GM12878 (cell line): ENCODE data around the gene WDFY4. TPM values are rescaled to one million over a fixed set of nuclear protein-coding genes. Genes with fewer than 3 reads are reported as not detected.

ENCODE experiments used
- ATAC-seq: fragments of 200-7000 bp; cut with Tn5 transposase; 3 replicates; pipeline ENCODE4 v1.9.1; 2020; ENCODE audit warnings: mild to moderate bottlenecking, moderate library complexity
- BruUV-seq: library from RNA; stranded (reverse); fragments of 400-500 nt; replicated peaks from 2 replicates; lab custom pipeline; 2021; lab: Mats Ljungman, UMichigan
- CTCF ChIA-PET: fragments of 300-600 bp; sonication (Branson Sonifier 250); formaldehyde crosslinking; extraction: SDS; loops from one replicate; lab custom pipeline; 2021; ENCODE audit warnings: inconsistent platforms; lab: Yijun Ruan, JAX
- POLR2A ChIA-PET: fragments of 350-600 bp; formaldehyde crosslinking; extraction: SDS; loops from one replicate; lab custom pipeline; 2021; ENCODE audit warnings: inconsistent platforms; lab: Charles Lee
- RAD21 ChIA-PET: fragments of 300-600 bp; sonication (Branson Sonifier 250); formaldehyde crosslinking; loops from one replicate; lab custom pipeline; 2023; ENCODE audit warnings: antibody characterized with exemption; ENCODE audit not compliant: unreplicated experiment; lab: Charles Lee
- SMC1A ChIA-PET: fragments of 300-600 bp; sonication (Branson Sonifier 250); formaldehyde crosslinking; loops from one replicate; lab custom pipeline; 2023; ENCODE audit not compliant: unreplicated experiment, uncharacterized antibody; lab: Charles Lee
- DNase-seq: peaks from one replicate; pipeline ENCODE4 v3.0.0-alpha.2; 2011; ENCODE audit warnings: low read depth, low spot score
- FAIRE-seq: peaks from 3 replicates; lab custom pipeline; 2011; peaks lifted over from hg19 to GRCh38; lab: Jason Lieb, UNC
- H2AFZ ChIP-seq: 2 replicates; pipeline ENCODE4 v1.6.0; 2011; ENCODE audit warnings: low read depth, low read length, control low read depth; ENCODE audit not compliant: control insufficient read depth
- H3K27ac ChIP-seq: 2 replicates; pipeline ENCODE4 v1.5.1; 2011; ENCODE audit warnings: control low read depth; ENCODE audit not compliant: control insufficient read depth, insufficient read depth
- H3K27me3 ChIP-seq, 2 experiments: replicated peaks in 1 of 2; 2 replicates each; pipeline versions ENCODE4 v1.6.0 to v1.6.1; 2011; ENCODE audit warnings: low read length in 1 of 2; ENCODE audit not compliant: control insufficient read depth in 2 of 2, insufficient read depth in 2 of 2
- H3K36me3 ChIP-seq, 2 experiments: 2 replicates each; pipeline ENCODE4 v1.5.1; 2011; ENCODE audit warnings: low read length in 1 of 2; ENCODE audit not compliant: control insufficient read depth in 2 of 2, insufficient read depth in 2 of 2
- H3K4me1 ChIP-seq: 2 replicates; pipeline ENCODE4 v1.6.1; 2011; ENCODE audit warnings: mild to moderate bottlenecking, low read length, moderate library complexity, mixed read lengths; ENCODE audit not compliant: control insufficient read depth, insufficient read depth
- H3K4me2 ChIP-seq: 2 replicates; pipeline ENCODE4 v1.6.0; 2011; ENCODE audit warnings: control low read depth; ENCODE audit not compliant: control insufficient read depth, insufficient read depth
- H3K4me3 ChIP-seq: fragments of 200-600 bp; sonication (generic); 2 replicates; pipeline ENCODE4 v1.5.1; 2016
- H3K79me2 ChIP-seq: 2 replicates; pipeline ENCODE4 v1.6.0; 2011; ENCODE audit warnings: low read length; ENCODE audit not compliant: control insufficient read depth, insufficient read depth
- H3K9ac ChIP-seq: 2 replicates; pipeline ENCODE4 v1.8.0; 2011; ENCODE audit warnings: low read length, control low read depth, mixed read lengths; ENCODE audit not compliant: control insufficient read depth, insufficient read depth
- H3K9me3 ChIP-seq: replicated peaks from 3 replicates; pipeline ENCODE4 v1.5.1; 2011; ENCODE audit warnings: mild to moderate bottlenecking, low read length; ENCODE audit not compliant: control insufficient read depth, insufficient read depth
- H4K20me1 ChIP-seq: 2 replicates; pipeline ENCODE4 v1.6.0; 2011; ENCODE audit not compliant: control insufficient read depth, insufficient read depth
- ATF7 ChIP-seq: fragments of 450-650 bp; IDR thresholded peaks from 2 replicates; pipeline ENCODE4 v1.6.1; 2016; ENCODE audit warnings: low read depth, mild to moderate bottlenecking
- BCL3 ChIP-seq: IDR thresholded peaks from 2 replicates; pipeline ENCODE4 v1.6.1; 2011; ENCODE audit warnings: borderline replicate concordance, low read depth, mild to moderate bottlenecking, moderate library complexity, low read length; ENCODE audit not compliant: insufficient read depth, poor library complexity, severe bottlenecking
- CREB1 ChIP-seq: IDR thresholded peaks from 2 replicates; pipeline ENCODE4 v1.6.1; 2012; ENCODE audit warnings: low read depth, mild to moderate bottlenecking, inconsistent platforms
- HCFC1 ChIP-seq: fragments of 150-350 bp; IDR thresholded peaks from 2 replicates; pipeline ENCODE4 v1.6.1; 2014; ENCODE audit warnings: low read length
- MEF2A ChIP-seq: IDR thresholded peaks from 2 replicates; pipeline ENCODE4 v1.6.1; 2011; ENCODE audit warnings: low read depth, mild to moderate bottlenecking, low read length, moderate library complexity; ENCODE audit not compliant: insufficient read depth
- NBN ChIP-seq: fragments of 450-650 bp; IDR thresholded peaks from 2 replicates; pipeline ENCODE4 v1.6.1; 2016
- RAD51 ChIP-seq: fragments of 450-650 bp; IDR thresholded peaks from 2 replicates; pipeline ENCODE4 v1.6.1; 2016; ENCODE audit warnings: moderate library complexity, mild to moderate bottlenecking, inconsistent platforms
- RCOR1 ChIP-seq: conservative IDR thresholded peaks from 2 replicates; pipeline ENCODE4 v1.6.1; 2012; ENCODE audit warnings: low read depth, low read length, improper control_type of control experiment
- SIN3A ChIP-seq: IDR thresholded peaks from 2 replicates; pipeline ENCODE4 v1.6.1; 2012; ENCODE audit warnings: low read depth, low read length, improper control_type of control experiment
- TARDBP ChIP-seq: IDR thresholded peaks from 2 replicates; pipeline ENCODE4 v1.6.1; 2016; ENCODE audit warnings: borderline replicate concordance
- WGBS: methylation state at CpG from one replicate; pipeline ENCODE4 v1.1.6; 2016; ENCODE audit warnings: low lambda C conversion rate; ENCODE audit not compliant: insufficient replicate concordance, insufficient coverage; ENCODE audit errors: missing lambda C conversion rate; 5-methylcytosine and 5-hydroxymethylcytosine counted together
- in situ Hi-C: fragments of 300-500 bp; cut with MboI; formaldehyde crosslinking; loops from 9 replicates; pipeline ENCODE4 v1.14.3; 2018; ENCODE audit warnings: mixed read lengths
- intact Hi-C: fragments of 100-400 bp; cut with micrococcal nuclease; formaldehyde crosslinking; loops from one replicate; pipeline ENCODE4 v1.14.2; 2022; ENCODE audit not compliant: unreplicated experiment
- polyA plus RNA-seq, 11 experiments: library from polyadenylated mRNA; depleted of rRNA in 4 of 11; unstranded in 6 of 11; stranded (reverse) in 5 of 11; fragments of >200 nt; fragmentation: Nextera tagmentation in 4 of 11; fragmentation: Illumina TruSeq in 1 of 11; extraction: Ambion mirVana in 4 of 11; extraction: Trizol in 1 of 11; gene quantifications; 1 replicate in 1 of 11; 2 replicates in 10 of 11; pipeline versions ENCODE4 v1.2.1 to v1.2.3, GENCODE V29; 2011 to 2016; ENCODE audit warnings: inconsistent platforms in 2 of 11, missing spikeins in 2 of 11, low read depth in 1 of 11
- total RNA-seq, 4 experiments: library from RNA; depleted of rRNA in 3 of 4; stranded (reverse); fragments of >200 nt in 3 of 4; fragmentation: Illumina TruSeq in 1 of 4; extraction: Trizol in 1 of 4; gene quantifications; 2 replicates each; pipeline versions ENCODE4 v1.2.1 to v1.2.3, GENCODE V29; 2013 to 2021
- TF ChIP-seq, protein P1 (sequence below): fragments of 450-650 bp; IDR thresholded peaks from 2 replicates; pipeline ENCODE4 v1.6.1; 2017; ENCODE audit warnings: mild to moderate bottlenecking, moderate library complexity
- TF ChIP-seq, protein P2 (sequence below): fragments of 450-650 bp; IDR thresholded peaks from 2 replicates; pipeline ENCODE4 v1.6.1; 2017; ENCODE audit warnings: low read depth, mild to moderate bottlenecking, moderate library complexity
- TF ChIP-seq, protein P3 (sequence below): fragments of 450-650 bp; conservative IDR thresholded peaks from 2 replicates; pipeline ENCODE4 v1.6.1; 2017; ENCODE audit warnings: mild to moderate bottlenecking, moderate library complexity

Gene WDFY4
- total and polyA plus RNA-seq, 10 of the 15 experiments (the other 5 are each of a cell fraction or from before 2014, with no cell fraction given) = 13.5 to 132 (median 47.3) TPM

DNA sequence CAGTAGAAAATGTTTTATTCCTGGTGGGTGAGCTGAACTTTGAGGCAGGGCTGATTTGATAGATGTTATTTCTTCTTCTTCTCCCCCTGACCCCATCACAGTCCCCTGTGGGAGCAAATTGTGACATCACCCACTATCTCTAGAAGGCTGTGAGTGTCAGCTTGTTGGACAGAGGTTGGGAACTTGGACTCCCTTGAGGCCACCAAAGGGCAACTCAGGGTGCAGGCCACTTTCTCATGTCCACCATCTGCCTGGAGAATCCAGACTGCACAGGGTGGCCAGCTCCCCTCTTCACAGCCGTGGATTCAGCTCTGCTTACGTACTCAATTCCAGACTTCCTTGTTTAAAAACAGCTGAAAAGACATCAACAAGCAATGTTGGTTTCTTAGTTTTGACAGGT lies 151.9 kb downstream of the WDFY4 start:
- Histone ChIP-seq H3K27me3 (no peaks in the 10 kb centered on the region), H3K9ac (no peak overlapping the region), H3K9me3 (no peaks in the 10 kb centered on the region), H3K4me1 (no peaks in the 10 kb centered on the region), H3K4me2 (no peak overlapping the region), H2AFZ (no peak overlapping the region), H3K27ac (no peak overlapping the region), H3K36me3 (peaks cover 19 to 44% of the 10 kb centered on the region in 2 experiments), H4K20me1 (no peaks in the 10 kb centered on the region), H3K4me3 (no peak overlapping the region)
- DNase-seq (no peak), FAIRE-seq (no peak), ATAC-seq (no peak)
- 97% methylated on average over 2 of the region's 2 CpGs for WGBS
- intact Hi-C loops = no loop called here
- ChIA-PET RAD21 (interaction anchor here (1.1 kb wide), 1 partner anchor 178 kb away, joined by 5 read pairs; no protein-coding TSS in a partner anchor), CTCF (interaction anchor here (1.2 to 1.9 kb wide), 2 partner anchors 71 to 179 kb away, joined by 4 to 7 read pairs; no protein-coding TSS in a partner anchor), POLR2A (no interaction called here)
- in situ Hi-C loops = no loop called here
- no TSS peak for BruUV-seq
- TF ChIP-seq, protein P1, sequence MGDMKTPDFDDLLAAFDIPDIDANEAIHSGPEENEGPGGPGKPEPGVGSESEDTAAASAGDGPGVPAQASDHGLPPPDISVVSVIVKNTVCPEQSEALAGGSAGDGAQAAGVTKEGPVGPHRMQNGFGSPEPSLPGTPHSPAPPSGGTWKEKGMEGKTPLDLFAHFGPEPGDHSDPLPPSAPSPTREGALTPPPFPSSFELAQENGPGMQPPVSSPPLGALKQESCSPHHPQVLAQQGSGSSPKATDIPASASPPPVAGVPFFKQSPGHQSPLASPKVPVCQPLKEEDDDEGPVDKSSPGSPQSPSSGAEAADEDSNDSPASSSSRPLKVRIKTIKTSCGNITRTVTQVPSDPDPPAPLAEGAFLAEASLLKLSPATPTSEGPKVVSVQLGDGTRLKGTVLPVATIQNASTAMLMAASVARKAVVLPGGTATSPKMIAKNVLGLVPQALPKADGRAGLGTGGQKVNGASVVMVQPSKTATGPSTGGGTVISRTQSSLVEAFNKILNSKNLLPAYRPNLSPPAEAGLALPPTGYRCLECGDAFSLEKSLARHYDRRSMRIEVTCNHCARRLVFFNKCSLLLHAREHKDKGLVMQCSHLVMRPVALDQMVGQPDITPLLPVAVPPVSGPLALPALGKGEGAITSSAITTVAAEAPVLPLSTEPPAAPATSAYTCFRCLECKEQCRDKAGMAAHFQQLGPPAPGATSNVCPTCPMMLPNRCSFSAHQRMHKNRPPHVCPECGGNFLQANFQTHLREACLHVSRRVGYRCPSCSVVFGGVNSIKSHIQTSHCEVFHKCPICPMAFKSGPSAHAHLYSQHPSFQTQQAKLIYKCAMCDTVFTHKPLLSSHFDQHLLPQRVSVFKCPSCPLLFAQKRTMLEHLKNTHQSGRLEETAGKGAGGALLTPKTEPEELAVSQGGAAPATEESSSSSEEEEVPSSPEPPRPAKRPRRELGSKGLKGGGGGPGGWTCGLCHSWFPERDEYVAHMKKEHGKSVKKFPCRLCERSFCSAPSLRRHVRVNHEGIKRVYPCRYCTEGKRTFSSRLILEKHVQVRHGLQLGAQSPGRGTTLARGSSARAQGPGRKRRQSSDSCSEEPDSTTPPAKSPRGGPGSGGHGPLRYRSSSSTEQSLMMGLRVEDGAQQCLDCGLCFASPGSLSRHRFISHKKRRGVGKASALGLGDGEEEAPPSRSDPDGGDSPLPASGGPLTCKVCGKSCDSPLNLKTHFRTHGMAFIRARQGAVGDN = no peak
- TF ChIP-seq ATF7 (no peak), TARDBP (no peak), CREB1 (no peak), NBN (no peak), RCOR1 (no peak), RAD51 (no peak), SIN3A (no peak), HCFC1 (no peak), BCL3 (no peak), MEF2A (no peak)
- TF ChIP-seq, protein P2, sequence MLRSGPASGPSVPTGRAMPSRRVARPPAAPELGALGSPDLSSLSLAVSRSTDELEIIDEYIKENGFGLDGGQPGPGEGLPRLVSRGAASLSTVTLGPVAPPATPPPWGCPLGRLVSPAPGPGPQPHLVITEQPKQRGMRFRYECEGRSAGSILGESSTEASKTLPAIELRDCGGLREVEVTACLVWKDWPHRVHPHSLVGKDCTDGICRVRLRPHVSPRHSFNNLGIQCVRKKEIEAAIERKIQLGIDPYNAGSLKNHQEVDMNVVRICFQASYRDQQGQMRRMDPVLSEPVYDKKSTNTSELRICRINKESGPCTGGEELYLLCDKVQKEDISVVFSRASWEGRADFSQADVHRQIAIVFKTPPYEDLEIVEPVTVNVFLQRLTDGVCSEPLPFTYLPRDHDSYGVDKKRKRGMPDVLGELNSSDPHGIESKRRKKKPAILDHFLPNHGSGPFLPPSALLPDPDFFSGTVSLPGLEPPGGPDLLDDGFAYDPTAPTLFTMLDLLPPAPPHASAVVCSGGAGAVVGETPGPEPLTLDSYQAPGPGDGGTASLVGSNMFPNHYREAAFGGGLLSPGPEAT = no peak
- TF ChIP-seq, protein P3, sequence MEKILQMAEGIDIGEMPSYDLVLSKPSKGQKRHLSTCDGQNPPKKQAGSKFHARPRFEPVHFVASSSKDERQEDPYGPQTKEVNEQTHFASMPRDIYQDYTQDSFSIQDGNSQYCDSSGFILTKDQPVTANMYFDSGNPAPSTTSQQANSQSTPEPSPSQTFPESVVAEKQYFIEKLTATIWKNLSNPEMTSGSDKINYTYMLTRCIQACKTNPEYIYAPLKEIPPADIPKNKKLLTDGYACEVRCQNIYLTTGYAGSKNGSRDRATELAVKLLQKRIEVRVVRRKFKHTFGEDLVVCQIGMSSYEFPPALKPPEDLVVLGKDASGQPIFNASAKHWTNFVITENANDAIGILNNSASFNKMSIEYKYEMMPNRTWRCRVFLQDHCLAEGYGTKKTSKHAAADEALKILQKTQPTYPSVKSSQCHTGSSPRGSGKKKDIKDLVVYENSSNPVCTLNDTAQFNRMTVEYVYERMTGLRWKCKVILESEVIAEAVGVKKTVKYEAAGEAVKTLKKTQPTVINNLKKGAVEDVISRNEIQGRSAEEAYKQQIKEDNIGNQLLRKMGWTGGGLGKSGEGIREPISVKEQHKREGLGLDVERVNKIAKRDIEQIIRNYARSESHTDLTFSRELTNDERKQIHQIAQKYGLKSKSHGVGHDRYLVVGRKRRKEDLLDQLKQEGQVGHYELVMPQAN = no peak
- TF ChIP-seq, all 136 proteins: peak for 0
- SMC1A ChIA-PET = interaction anchor here (1.3 kb wide), 1 partner anchor 42 kb away, joined by 4 read pairs; no protein-coding TSS in a partner anchor
- no peaks in the 10 kb centered on the region for H3K79me2 ChIP-seq
